Activated CD8-positive, alpha-beta memory T cell treated with anti-CD3 and anti-CD28 coated beads, Interleukin-2, amount 50 U/mL, for 4 hours (primary cell): ENCODE results near the gene HIVEP3.

ENCODE experiments used
- DNase-seq: peaks from one replicate; pipeline ENCODE4 v3.0.0-alpha.2; 2020

The HIVEP3 gene

GRCh38 chr1:41641941-41642527 is 276.7 kb downstream of the HIVEP3 start:
- peak; percentile 14 for DNase-seq

- DNase-seq = peak; percentile 18
Measured at GRCh38 chr1:41641475-41641814, 277.3 kb downstream of the HIVEP3 start.

GRCh38 chr1:41640756-41641474 is 277.8 kb downstream of the HIVEP3 start:
- peak; percentile 14 for DNase-seq

GRCh38 chr1:41640141-41640751 is 278.5 kb downstream of the HIVEP3 start:
- peak; percentile 18 for DNase-seq

- DNase-seq = peak; percentile 38
Measured at GRCh38 chr1:41639332-41639936, 279.3 kb downstream of the HIVEP3 start.

- DNase-seq = peak; percentile 6
Measured at GRCh38 chr1:41638086-41639024, 280.4 kb downstream of the HIVEP3 start.

GRCh38 chr1:41637367-41637766 is 281.4 kb downstream of the HIVEP3 start:
- DNase-seq = peak; percentile 8

GRCh38 chr1:41633764-41634163 is 285.0 kb downstream of the HIVEP3 start:
- DNase-seq = no peak

GRCh38 chr1:41632781-41633575 is 285.7 kb downstream of the HIVEP3 start:
- no peak for DNase-seq

GRCh38 chr1:41631971-41632370 is 286.8 kb downstream of the HIVEP3 start:
- DNase-seq = no peak

- peak; percentile 5 for DNase-seq
Measured at GRCh38 chr1:41631154-41631553, 287.6 kb downstream of the HIVEP3 start.

GRCh38 chr1:41629571-41629970 is 289.2 kb downstream of the HIVEP3 start:
- no peak for DNase-seq

GRCh38 chr1:41629141-41629540 is 289.6 kb downstream of the HIVEP3 start:
- DNase-seq = no peak

GRCh38 chr1:41627491-41628280 is 291.0 kb downstream of the HIVEP3 start:
- no peak for DNase-seq

- peak; percentile 42 for DNase-seq
Measured at GRCh38 chr1:41626616-41627375, 291.9 kb downstream of the HIVEP3 start.

- DNase-seq = peak; percentile 10
Measured at GRCh38 chr1:41626146-41626545, 292.6 kb downstream of the HIVEP3 start.

- no peak for DNase-seq
Measured at GRCh38 chr1:41623736-41624135, 295.0 kb downstream of the HIVEP3 start.

GRCh38 chr1:41622859-41623732 is 295.6 kb downstream of the HIVEP3 start:
- DNase-seq = no peak

GRCh38 chr1:41622402-41622801 is 296.3 kb downstream of the HIVEP3 start:
- DNase-seq = no peak
